Neural progenitor cell (in vitro differentiated cells): ENCODE data around the gene PLEKHO2. TPM values are rescaled to one million over a fixed set of nuclear protein-coding genes. Genes with fewer than 3 reads are reported as not detected.

Experiments
- DNase-seq: peaks from one replicate; pipeline ENCODE4 v3.0.0-alpha.2; 2016; ENCODE audit warnings: low spot score
- H2AFZ ChIP-seq: fragments of 200-600 bp; sonication (generic); replicated peaks from 2 replicates; pipeline ENCODE4 v1.6.1; 2016; ENCODE audit warnings: antibody characterized with exemption
- H3F3A ChIP-seq: fragments of 200-600 bp; sonication (generic); 2 replicates; pipeline ENCODE4 v1.6.1; 2016; ENCODE audit warnings: antibody characterized with exemption, low read depth
- H3K27ac ChIP-seq: fragments of 200-600 bp; sonication (generic); 2 replicates; pipeline ENCODE4 v1.5.1; 2016; ENCODE audit warnings: mild to moderate bottlenecking
- H3K27me3 ChIP-seq: fragments of 200-600 bp; sonication (generic); 2 replicates; pipeline ENCODE4 v1.6.1; 2016; ENCODE audit warnings: mild to moderate bottlenecking, moderate library complexity
- H3K36me3 ChIP-seq: fragments of 200-600 bp; sonication (generic); 2 replicates; pipeline ENCODE4 v1.5.1; 2016
- H3K4me1 ChIP-seq: fragments of 200-600 bp; sonication (generic); 2 replicates; pipeline ENCODE4 v1.6.1; 2016; ENCODE audit warnings: mixed run types
- H3K4me2 ChIP-seq: fragments of 200-600 bp; sonication (generic); 2 replicates; pipeline ENCODE4 v1.6.1; 2016
- H3K4me3 ChIP-seq: fragments of 200-600 bp; sonication (generic); 2 replicates; pipeline ENCODE4 v1.5.1; 2016
- H3K79me2 ChIP-seq: fragments of 200-600 bp; sonication (generic); 2 replicates; pipeline ENCODE4 v1.6.1; 2016; ENCODE audit warnings: low read depth
- H3K9ac ChIP-seq: fragments of 200-600 bp; sonication (generic); 2 replicates; pipeline ENCODE4 v1.6.1; 2016
- H3K9me3 ChIP-seq: fragments of 200-600 bp; sonication (generic); 2 replicates; pipeline ENCODE4 v1.5.1; 2016; ENCODE audit warnings: low read depth
- H4K20me1 ChIP-seq: fragments of 200-600 bp; sonication (generic); 2 replicates; pipeline ENCODE4 v1.6.1; 2016; ENCODE audit warnings: low read depth
- H3K27ac Mint-ChIP-seq: 3 replicates; pipeline ENCODE4 v1.8.0; 2021; ENCODE audit warnings: mixed read lengths
- H3K27me3 Mint-ChIP-seq: 2 replicates; pipeline ENCODE4 v1.8.0; 2022; ENCODE audit warnings: low read depth, mild to moderate bottlenecking, inconsistent platforms, moderate library complexity, mixed read lengths; ENCODE audit not compliant: insufficient read depth
- H3K36me3 Mint-ChIP-seq: 3 replicates; pipeline ENCODE4 v1.8.0; 2021; ENCODE audit warnings: mixed read lengths
- H3K4me1 Mint-ChIP-seq: 3 replicates; pipeline ENCODE4 v1.8.0; 2021; ENCODE audit warnings: mixed read lengths
- H3K4me3 Mint-ChIP-seq: 3 replicates; pipeline ENCODE4 v1.8.0; 2021; ENCODE audit warnings: mild to moderate bottlenecking, moderate library complexity, mixed read lengths
- H3K9me3 Mint-ChIP-seq: 3 replicates; pipeline ENCODE4 v1.8.0; 2020; ENCODE audit warnings: mixed read lengths
- CTCF ChIP-seq: fragments of 200-600 bp; sonication (generic); IDR thresholded peaks from 2 replicates; pipeline ENCODE4 v1.5.1; 2017; ENCODE audit warnings: antibody characterized with exemption, mild to moderate bottlenecking
- EZH2 ChIP-seq: fragments of 200-600 bp; sonication (generic); IDR thresholded peaks from 2 replicates; pipeline ENCODE4 v1.6.1; 2017; ENCODE audit warnings: antibody characterized with exemption, mild to moderate bottlenecking, moderate library complexity
- EZH2phosphoT487 ChIP-seq: fragments of 200-600 bp; sonication (generic); IDR thresholded peaks from 2 replicates; pipeline ENCODE4 v1.6.1; 2017; ENCODE audit warnings: antibody characterized with exemption
- total RNA-seq: library from RNA; depleted of rRNA; stranded (reverse); fragments of >200 nt; gene quantifications from 2 replicates; pipeline ENCODE4 v1.2.3, GENCODE V29; 2015; ENCODE audit warnings: low replicate concordance

Gene PLEKHO2
- total RNA-seq, 1 donor from 2014 or later, result 7.7 TPM

- no peaks in the 10 kb centered on the region for H3K79me2 ChIP-seq
- Mint-ChIP-seq H3K4me3 (no peak overlapping the region), H3K9me3 (peaks cover 8% of the 10 kb centered on the region), H3K27me3 (peaks cover 2% of the 10 kb centered on the region), H3K36me3 (no peaks in the 10 kb centered on the region), H3K27ac (no peak overlapping the region), H3K4me1 (peaks cover 33% of the 10 kb centered on the region)
- H3K9ac ChIP-seq, result no peak overlapping the region
- H3K27ac ChIP-seq, result no peak overlapping the region
- H3K4me1 ChIP-seq, result peaks cover 38% of the 10 kb centered on the region
- no peaks in the 10 kb centered on the region for H3K27me3 ChIP-seq
- no peak overlapping the region for H3K4me2 ChIP-seq
- no peak overlapping the region for H2AFZ ChIP-seq
- TF ChIP-seq CTCF, result no peak
- TF ChIP-seq EZH2phosphoT487, result no peak
- TF ChIP-seq EZH2, result no peak
- no peaks in the 10 kb centered on the region for H3K36me3 ChIP-seq
- DNase-seq, result no peak
- no peaks in the 10 kb centered on the region for H3K9me3 ChIP-seq
- H4K20me1 ChIP-seq, result no peaks in the 10 kb centered on the region
- H3F3A ChIP-seq, result peaks cover 29% of the 10 kb centered on the region
- no peak overlapping the region for H3K4me3 ChIP-seq
Observed at GRCh38 chr15:64897345-64897985, 55.8 kb downstream of the PLEKHO2 start.

GRCh38 chr15:64898406-64898805 lies 56.7 kb downstream of the PLEKHO2 start:
- no peak for DNase-seq
- no peaks in the 10 kb centered on the region for H3K79me2 ChIP-seq
- H4K20me1 ChIP-seq, result no peaks in the 10 kb centered on the region
- no peak overlapping the region for H3K4me3 Mint-ChIP-seq
- peaks cover 29% of the 10 kb centered on the region for H3F3A ChIP-seq
- no peak overlapping the region for H3K9ac ChIP-seq
- peaks cover 8% of the 10 kb centered on the region for H3K9me3 Mint-ChIP-seq
- no peak overlapping the region for H2AFZ ChIP-seq
- H3K9me3 ChIP-seq, result no peaks in the 10 kb centered on the region
- peaks cover 37% of the 10 kb centered on the region for H3K4me1 ChIP-seq
- no peak overlapping the region for H3K27ac ChIP-seq
- no peak for TF ChIP-seq CTCF
- no peak for TF ChIP-seq EZH2
- no peak for TF ChIP-seq EZH2phosphoT487
- no peaks in the 10 kb centered on the region for H3K36me3 Mint-ChIP-seq
- H3K27ac Mint-ChIP-seq, result no peak overlapping the region
- H3K4me3 ChIP-seq, result no peak overlapping the region
- no peaks in the 10 kb centered on the region for H3K27me3 ChIP-seq
- no peak overlapping the region for H3K4me2 ChIP-seq
- H3K27me3 Mint-ChIP-seq, result peaks cover 2% of the 10 kb centered on the region
- H3K36me3 ChIP-seq, result no peaks in the 10 kb centered on the region
- peaks cover 26% of the 10 kb centered on the region for H3K4me1 Mint-ChIP-seq

DNA sequence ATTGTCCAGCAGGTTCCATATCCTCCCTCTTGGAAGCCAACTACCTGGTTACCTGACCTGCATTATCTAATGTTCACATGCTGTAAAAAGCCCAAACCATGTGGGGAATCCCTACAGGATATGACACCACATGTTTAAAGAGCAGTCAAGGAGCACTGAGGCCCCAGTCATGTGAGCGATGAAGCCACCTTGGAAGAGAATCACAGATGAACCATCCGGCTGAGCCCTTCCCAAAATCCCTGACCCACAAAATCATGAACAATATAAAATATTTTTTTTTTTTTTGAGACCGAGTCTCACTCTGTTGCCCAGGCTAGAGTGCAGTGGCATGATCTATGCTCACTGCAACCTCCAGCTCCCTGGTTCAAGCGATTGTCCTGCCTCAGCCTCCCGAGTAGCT lies 59.4 kb downstream of the PLEKHO2 start:
- H3K4me3 Mint-ChIP-seq, result no peak overlapping the region
- no peaks in the 10 kb centered on the region for H3K79me2 ChIP-seq
- H3K4me1 ChIP-seq, result peaks cover 12% of the 10 kb centered on the region
- no peaks in the 10 kb centered on the region for H3K9me3 ChIP-seq
- no peak for TF ChIP-seq CTCF
- no peak for TF ChIP-seq EZH2
- no peak for TF ChIP-seq EZH2phosphoT487
- H3K9me3 Mint-ChIP-seq, result peaks cover 16% of the 10 kb centered on the region
- H3K27ac ChIP-seq, result no peak overlapping the region
- H2AFZ ChIP-seq, result no peak overlapping the region
- no peak overlapping the region for H3K9ac ChIP-seq
- H3K36me3 ChIP-seq, result no peaks in the 10 kb centered on the region
- no peaks in the 10 kb centered on the region for H3K27me3 ChIP-seq
- H4K20me1 ChIP-seq, result no peaks in the 10 kb centered on the region
- H3K4me3 ChIP-seq, result no peak overlapping the region
- no peak overlapping the region for H3K4me2 ChIP-seq
- no peak for DNase-seq
- peaks cover 2% of the 10 kb centered on the region for H3K27me3 Mint-ChIP-seq
- peaks cover 10% of the 10 kb centered on the region for H3K4me1 Mint-ChIP-seq
- H3K36me3 Mint-ChIP-seq, result no peaks in the 10 kb centered on the region
- H3K27ac Mint-ChIP-seq, result no peak overlapping the region
- H3F3A ChIP-seq, result peaks cover 18% of the 10 kb centered on the region
